GM18526 (cell line): Measurements from ENCODE around the gene GPER1.

ENCODE experiments used
- POLR2A ChIP-seq: IDR thresholded peaks from 3 replicates; pipeline ENCODE4 v1.6.1; 2011; ENCODE audit not compliant: insufficient read length; ENCODE audit errors: extremely low read depth

GPER1 gene

GRCh38 chr7:1124816-1125602 is 37.1 kb downstream of the GPER1 start:
- no peak for TF ChIP-seq POLR2A

DNA sequence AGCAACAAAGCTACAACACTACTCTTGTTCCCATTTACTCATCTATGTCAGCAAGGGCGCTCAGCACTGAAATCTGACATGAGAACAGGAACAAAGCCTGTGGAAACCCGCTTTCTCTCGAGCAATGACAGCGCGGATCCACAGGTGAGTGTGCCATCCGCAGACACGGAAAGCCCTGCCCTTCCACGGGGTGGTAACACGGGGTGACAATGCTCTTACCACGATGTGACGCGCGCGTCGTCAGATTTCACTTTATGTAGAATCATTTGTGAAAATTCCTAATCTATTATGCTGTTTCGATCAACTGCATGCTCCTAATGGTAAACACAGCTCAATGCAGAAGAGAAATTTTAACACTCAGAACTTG is 37.7 kb downstream of the GPER1 start:
- TF ChIP-seq POLR2A = no peak

DNA sequence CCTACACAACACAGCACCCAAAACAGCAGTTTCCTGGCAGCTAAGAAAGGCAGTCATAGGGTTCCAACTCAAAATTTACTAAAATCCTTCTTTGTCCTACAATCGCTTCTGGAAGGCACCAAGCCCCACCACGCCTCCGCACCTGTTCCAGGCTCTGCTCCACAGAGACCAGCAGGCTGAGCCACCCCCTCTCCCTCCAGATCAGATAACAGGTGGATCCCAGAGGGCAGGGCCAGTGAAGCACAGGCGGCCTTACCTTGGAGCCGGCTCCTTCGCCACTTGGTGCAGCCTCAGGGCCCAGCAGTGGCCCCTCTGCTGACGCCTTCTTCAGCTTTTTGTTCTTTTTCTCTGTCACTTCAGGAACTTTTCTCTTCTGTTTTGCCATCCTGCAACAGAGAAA is 39.1 kb downstream of the GPER1 start:
- no peak for TF ChIP-seq POLR2A

DNA sequence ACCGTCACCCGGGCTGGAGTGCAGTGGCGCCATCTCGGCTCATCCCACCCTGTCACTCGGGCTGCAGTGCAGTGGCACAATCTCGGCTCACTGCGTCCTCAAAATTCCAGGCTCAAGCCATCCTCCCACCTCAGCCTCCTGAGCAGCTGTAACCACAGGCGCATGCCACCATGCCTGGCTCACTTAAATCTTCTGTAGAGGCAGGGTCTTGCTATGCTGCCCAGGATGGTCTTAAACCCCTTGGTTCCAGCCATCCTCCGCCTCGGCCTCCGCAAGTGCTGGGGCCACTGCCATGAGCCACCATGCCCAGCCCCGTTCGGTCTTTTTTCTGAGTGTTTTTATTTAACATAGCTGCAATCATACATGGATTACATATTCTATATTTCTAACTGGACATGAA is 41.5 kb downstream of the GPER1 start:
- TF ChIP-seq POLR2A = no peak

- TF ChIP-seq POLR2A = no peak
These were observed 42.4 kb downstream of the GPER1 start for GRCh38 chr7:1130021-1130990.

DNA sequence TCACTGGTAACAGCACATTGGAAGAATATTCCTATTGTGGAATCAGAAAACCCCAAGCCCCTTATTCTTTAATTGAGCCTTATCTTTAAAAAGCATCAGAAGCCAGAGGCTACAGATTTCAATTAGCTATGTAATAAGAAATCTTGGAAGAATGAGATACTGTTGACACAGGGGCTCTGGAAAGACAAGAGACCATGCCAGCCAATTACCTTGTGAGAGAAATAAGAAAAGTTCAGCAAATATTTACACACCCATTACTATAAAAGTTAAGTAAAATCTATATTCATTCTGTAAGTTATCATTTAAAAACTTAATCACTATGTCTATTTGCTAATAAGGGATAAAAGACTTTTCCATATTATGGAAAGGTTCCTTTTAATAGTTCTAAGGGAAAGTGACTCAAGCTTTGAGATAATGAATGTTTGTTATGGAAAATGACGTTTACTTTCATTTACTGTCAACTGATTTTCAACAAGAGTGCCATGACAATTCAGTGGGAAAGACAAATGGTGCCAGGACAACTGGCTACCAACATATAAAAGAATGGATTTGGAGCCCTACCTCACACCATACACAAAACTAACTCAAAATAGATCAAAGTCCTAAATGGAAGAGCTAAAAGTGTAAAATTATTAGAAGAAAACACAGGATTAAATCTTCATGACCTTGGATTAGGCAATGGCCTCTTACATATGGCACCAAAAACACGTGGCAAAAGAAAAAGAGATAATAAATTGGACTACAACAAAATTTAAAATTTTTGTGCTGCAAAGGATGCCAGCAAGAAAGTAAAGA is 43.8 kb downstream of the GPER1 start:
- no peak for TF ChIP-seq POLR2A

GRCh38 chr7:1134951-1135350 is 47.0 kb downstream of the GPER1 start:
- TF ChIP-seq POLR2A = no peak

DNA sequence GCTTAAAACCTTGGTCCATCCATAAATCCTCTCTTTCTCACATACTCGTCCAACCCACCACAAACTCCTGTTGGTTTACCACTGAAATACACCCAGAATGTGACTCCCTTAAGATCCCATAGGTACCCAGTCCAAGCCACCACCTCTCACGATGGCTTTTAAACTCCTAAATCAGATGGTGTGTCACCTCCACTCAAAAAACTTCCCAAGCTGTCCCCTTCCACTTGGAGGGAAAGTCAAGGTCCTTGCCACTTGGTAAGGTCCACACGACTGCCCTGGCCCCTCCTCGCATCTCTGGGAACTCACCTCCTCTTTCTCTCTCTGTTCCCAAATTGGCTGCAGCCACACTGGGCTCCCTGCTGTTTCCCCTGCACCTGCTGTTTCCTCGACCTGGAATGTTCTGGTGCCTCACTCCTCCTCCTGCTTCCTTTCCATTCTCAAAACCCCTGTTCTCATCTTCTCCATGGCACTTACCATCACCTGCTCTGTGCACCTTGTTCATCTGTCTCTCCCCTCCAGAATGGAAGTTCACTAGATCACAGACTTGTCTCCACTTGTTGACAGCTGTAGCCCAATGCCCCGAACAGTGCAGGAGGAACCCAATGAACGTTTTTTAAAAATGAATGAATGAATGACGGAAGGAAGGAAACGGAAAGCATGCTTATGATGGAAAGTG is 49.1 kb downstream of the GPER1 start:
- TF ChIP-seq POLR2A = no peak

DNA sequence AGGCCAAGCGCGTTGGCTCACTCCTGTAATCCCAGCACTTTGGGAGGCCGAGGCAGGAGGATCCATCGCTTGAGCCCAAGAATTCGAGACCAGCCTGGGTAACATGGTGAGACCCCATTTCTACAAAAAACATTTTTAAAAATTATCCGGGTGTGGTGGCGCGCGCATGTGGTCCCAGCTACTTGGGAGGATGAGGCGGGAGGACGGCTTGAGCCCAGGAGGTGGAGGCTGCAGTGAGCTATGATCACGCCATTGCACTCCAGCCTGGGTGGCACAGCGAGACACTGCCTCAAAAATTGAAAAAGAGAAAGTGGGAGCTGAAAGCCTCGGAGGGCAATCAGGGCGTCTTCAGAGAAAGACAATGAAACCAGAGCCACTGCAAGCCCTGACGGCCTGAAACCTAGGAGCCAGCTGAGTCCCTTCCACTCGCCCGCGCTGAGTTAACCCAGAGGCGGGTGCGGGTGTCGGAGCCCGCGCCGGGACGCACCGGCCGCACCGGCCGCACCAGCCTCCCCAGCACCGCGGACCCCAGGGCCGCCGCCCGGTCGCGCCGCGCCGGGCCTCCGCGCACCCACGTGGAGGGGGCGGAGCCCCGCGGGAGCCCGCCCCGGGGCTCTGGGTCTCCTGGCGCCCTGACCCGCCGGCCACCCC is 49.7 kb downstream of the GPER1 start:
- no peak for TF ChIP-seq POLR2A

DNA sequence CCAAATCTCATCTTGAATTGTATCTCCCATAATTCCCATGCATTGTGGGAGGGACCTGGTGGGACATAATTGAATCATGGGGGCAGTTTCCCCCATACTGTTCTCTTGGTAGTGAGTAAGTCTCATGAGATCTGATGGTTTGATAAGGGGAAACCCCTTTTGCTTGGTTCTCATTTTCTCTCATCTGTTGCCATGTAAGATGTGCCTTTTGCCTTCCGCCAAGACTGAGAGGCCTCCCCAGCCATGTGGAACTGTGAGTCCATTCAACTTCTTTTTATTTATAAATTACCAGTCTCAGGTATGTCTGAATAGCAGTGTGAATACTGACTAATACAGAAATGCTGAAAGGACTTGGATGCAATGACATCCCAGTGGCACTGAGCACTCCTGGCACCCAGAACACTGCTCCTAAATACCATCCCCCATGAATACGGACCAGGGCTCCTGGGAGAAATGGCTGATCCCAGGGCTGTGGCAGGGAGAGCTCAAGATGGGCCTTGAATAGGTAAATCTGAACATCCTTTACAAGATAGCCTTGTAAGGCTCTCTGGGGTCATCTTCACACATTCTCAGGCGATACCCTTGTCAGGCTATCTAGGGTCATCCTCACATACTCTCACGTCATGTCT is 52.7 kb downstream of the GPER1 start:
- no peak for TF ChIP-seq POLR2A

DNA sequence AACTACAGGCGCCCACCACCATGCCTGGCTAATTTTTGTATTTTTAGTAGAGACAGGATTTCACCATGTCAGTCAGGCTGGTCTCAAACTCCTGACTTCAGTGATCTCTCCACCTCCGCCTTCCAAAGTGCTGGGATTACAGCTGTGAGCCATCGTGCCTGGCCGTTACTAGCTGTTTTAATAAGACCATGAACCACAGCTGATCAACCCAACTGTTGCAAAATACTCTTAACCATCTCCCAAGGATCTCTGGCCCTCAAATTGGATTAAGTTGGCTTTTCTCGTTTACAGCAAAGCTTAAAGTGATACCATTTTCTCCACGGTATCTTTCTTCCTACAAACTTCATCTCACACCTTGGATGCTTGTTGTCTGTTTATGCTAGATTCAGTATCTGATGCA is 53.7 kb downstream of the GPER1 start:
- no peak for TF ChIP-seq POLR2A

- TF ChIP-seq POLR2A = no peak
These were observed 54.2 kb downstream of the GPER1 start for GRCh38 chr7:1142051-1142635.
